Vagina (tissue), 2 donors: ENCODE data around the gene KRT86. TPM values are rescaled to one million over a fixed set of nuclear protein-coding genes. Genes with fewer than 3 reads are reported as not detected.

Experiments used
- DNase-seq, 2 donors: peaks; one replicate each; pipeline ENCODE4 v3.0.0-alpha.2; 2017; ENCODE audit errors: extremely low spot score in 2 of 2
- H3K27ac ChIP-seq: fragments of 200-600 bp; sonication (generic); one replicate; pipeline ENCODE4 v1.5.1; 2019
- H3K27me3 ChIP-seq: fragments of 200-600 bp; sonication (generic); one replicate; pipeline ENCODE4 v1.5.1; 2019
- H3K36me3 ChIP-seq, 2 donors: fragments of 200-600 bp; sonication (generic); one replicate each; pipeline ENCODE4 v1.5.1; 2017 to 2019
- H3K4me1 ChIP-seq: fragments of 200-600 bp; sonication (generic); one replicate; pipeline ENCODE4 v1.5.1; 2019
- H3K4me3 ChIP-seq, 2 donors: fragments of 200-600 bp; sonication (generic); 1 replicate in 1 of 2; 2 replicates in 1 of 2; pipeline ENCODE4 v1.5.1; 2016 to 2019
- H3K9me3 ChIP-seq: fragments of 200-600 bp; sonication (generic); one replicate; pipeline ENCODE4 v1.5.1; 2019
- CTCF ChIP-seq, 3 experiments: fragments of 450-650 bp in 2 of 3; fragments of 200-600 bp in 1 of 3; sonication (generic) in 1 of 3; IDR thresholded peaks; one replicate each; pipeline ENCODE4 v1.5.1; 2017 to 2019; ENCODE audit warnings: antibody characterized with exemption in 3 of 3, mild to moderate bottlenecking in 2 of 3, moderate library complexity in 2 of 3
- POLR2A ChIP-seq, 2 donors: fragments of 450-650 bp; IDR thresholded peaks; one replicate each; pipeline ENCODE4 v1.6.1; 2017; ENCODE audit warnings: antibody characterized with exemption in 2 of 2, mild to moderate bottlenecking in 2 of 2, moderate library complexity in 2 of 2
- POLR2AphosphoS5 ChIP-seq, 2 donors: sonication (generic); formaldehyde crosslinking; IDR thresholded peaks; one replicate each; pipeline ENCODE4 v1.9.0; 2017; ENCODE audit warnings: antibody characterized with exemption in 2 of 2, mild to moderate bottlenecking in 2 of 2, low read depth in 1 of 2; ENCODE audit not compliant: insufficient read depth in 1 of 2
- intact Hi-C: fragments of 100-400 bp; cut with DNase I; formaldehyde crosslinking; loops from one replicate; pipeline ENCODE4 v1.15.1; 2023
- total RNA-seq: library from RNA; depleted of rRNA; stranded (reverse); fragments of >200 nt; gene quantifications from one replicate; pipeline ENCODE4 v1.2.3, GENCODE V29; 2016

Gene KRT86
- total RNA-seq, 1 donor from 2014 or later = not detected

DNA sequence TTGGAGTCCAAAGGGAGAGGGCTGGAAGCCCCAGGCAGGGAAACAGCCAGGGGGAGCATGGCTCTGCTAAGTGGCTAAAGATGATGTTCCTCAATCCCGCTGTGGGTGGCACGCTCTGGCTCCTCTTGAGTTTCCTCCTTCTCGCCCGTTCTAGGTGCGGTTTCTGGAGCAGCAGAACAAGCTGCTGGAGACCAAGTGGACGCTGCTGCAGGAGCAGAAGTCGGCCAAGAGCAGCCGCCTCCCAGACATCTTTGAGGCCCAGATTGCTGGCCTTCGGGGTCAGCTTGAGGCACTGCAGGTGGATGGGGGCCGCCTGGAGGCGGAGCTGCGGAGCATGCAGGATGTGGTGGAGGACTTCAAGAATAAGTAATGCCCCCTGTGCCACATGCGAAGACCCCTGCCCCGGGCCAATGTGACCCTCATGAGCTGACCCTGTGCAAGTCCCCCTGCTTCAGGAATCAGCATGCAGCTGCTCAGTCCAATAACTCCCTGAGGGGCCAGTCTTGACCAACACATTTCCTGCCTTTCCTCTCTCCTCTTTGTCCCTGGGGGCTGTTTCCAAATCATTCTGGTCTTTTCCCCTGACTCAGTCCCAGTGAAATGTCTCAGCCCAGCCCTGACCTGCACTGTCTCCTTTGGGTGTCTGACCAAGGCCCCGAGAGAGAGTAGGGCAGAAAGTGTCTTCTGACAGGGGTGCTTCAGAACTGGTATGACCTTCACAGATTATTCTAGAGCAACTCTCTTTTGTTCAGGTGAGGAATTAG, 39.3 kb upstream of the KRT86 start:
- Histone ChIP-seq H3K4me3 (no peak overlapping the region), H3K9me3 (no peaks in the 10 kb centered on the region), H3K27me3 (no peaks in the 10 kb centered on the region), H3K27ac (no peak overlapping the region), H3K36me3 (no peaks in the 10 kb centered on the region), H3K4me1 (peaks cover 32% of the 10 kb centered on the region)
- intact Hi-C loops = no loop called here
- DNase-seq = no peak
- TF ChIP-seq POLR2AphosphoS5 (IDR thresholded peaks at IDR 0.05; ENCODE audit: insufficient read depth in 1 of 2, low read depth in 1 of 2) (no peak), CTCF (IDR thresholded peaks at IDR 0.05) (no peak), POLR2A (IDR thresholded peaks at IDR 0.05) (no peak)

DNA sequence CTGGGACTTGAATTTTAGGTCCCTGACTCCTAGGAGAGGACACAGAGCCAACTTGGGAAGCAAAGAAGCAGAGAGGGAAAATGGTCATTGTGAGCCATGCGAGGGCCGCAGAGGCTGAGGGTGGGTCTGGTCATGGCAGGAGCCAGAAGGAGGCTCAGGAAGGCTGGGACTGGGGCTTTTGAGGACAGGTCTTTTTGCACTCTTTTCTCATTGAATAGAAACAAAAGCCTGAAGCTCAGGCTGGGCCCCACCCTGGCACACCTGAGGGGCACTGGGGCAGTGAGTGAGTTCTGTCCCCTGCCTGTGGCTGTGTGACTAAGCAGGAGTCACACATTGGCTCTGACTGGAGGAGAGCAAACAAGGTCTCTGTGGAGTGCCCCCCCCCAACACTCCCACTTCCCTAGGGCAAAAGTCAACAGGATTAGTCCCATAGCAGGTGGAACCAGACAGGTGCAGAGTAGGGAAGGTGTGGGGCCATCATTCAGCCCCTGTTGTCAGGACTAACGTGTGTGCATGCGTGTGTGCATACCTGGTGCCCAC, 38.6 kb upstream of the KRT86 start:
- H3K36me3 ChIP-seq = no peaks in the 10 kb centered on the region
- no peak for TF ChIP-seq CTCF (IDR thresholded peaks at IDR 0.05)
- TF ChIP-seq POLR2A (IDR thresholded peaks at IDR 0.05) = no peak
- no peak for TF ChIP-seq POLR2AphosphoS5 (IDR thresholded peaks at IDR 0.05; ENCODE audit: insufficient read depth in 1 of 2, low read depth in 1 of 2)
- no peak overlapping the region for H3K27ac ChIP-seq
- H3K9me3 ChIP-seq = no peaks in the 10 kb centered on the region
- H3K27me3 ChIP-seq = no peaks in the 10 kb centered on the region
- DNase-seq = no peak
- H3K4me1 ChIP-seq = peaks cover 31% of the 10 kb centered on the region
- H3K4me3 ChIP-seq = no peak overlapping the region
- intact Hi-C loops = no loop called here

GRCh38 chr12:52236386-52237050, 37.9 kb upstream of the KRT86 start:
- no peaks in the 10 kb centered on the region for H3K9me3 ChIP-seq
- no peak overlapping the region for H3K27ac ChIP-seq
- no peak for TF ChIP-seq POLR2A (IDR thresholded peaks at IDR 0.05)
- TF ChIP-seq POLR2AphosphoS5 (IDR thresholded peaks at IDR 0.05; ENCODE audit: insufficient read depth in 1 of 2, low read depth in 1 of 2) = no peak
- no peak for TF ChIP-seq CTCF (IDR thresholded peaks at IDR 0.05)
- peaks cover 24% of the 10 kb centered on the region for H3K4me1 ChIP-seq
- no peak for DNase-seq
- no peaks in the 10 kb centered on the region for H3K36me3 ChIP-seq
- no peaks in the 10 kb centered on the region for H3K27me3 ChIP-seq
- intact Hi-C loops = no loop called here
- H3K4me3 ChIP-seq = no peak overlapping the region

GRCh38 chr12:52238207-52238840, 36.1 kb upstream of the KRT86 start:
- H3K27me3 ChIP-seq = no peaks in the 10 kb centered on the region
- intact Hi-C loops = no loop called here
- no peak for DNase-seq
- H3K4me1 ChIP-seq = peaks cover 12% of the 10 kb centered on the region
- no peaks in the 10 kb centered on the region for H3K9me3 ChIP-seq
- H3K4me3 ChIP-seq = no peak overlapping the region
- TF ChIP-seq POLR2A (IDR thresholded peaks at IDR 0.05) (no peak), CTCF (IDR thresholded peaks at IDR 0.05) (no peak), POLR2AphosphoS5 (IDR thresholded peaks at IDR 0.05; ENCODE audit: insufficient read depth in 1 of 2, low read depth in 1 of 2) (no peak)
- no peak overlapping the region for H3K27ac ChIP-seq
- no peaks in the 10 kb centered on the region for H3K36me3 ChIP-seq
